Activated B cell treated with CpG ODN at 0.5 μM for 24 hours (primary cell): ENCODE measurements around the gene MARS1. TPM values are rescaled to one million over a fixed set of nuclear protein-coding genes. Genes with fewer than 3 reads are reported as not detected.

Experiments
- ATAC-seq: fragments of 200-7000 bp; cut with Tn5 transposase; one replicate; pipeline ENCODE4 v1.10.0; 2021; ENCODE audit warnings: low read depth, mild to moderate bottlenecking, moderate library complexity
- CTCF ChIA-PET: fragments of 350-600 bp; sonication (Branson Sonifier 250); formaldehyde crosslinking; loops from one replicate; lab custom pipeline; 2021; ENCODE audit warnings: antibody characterized with exemption; lab: Charles Lee
- POLR2A ChIA-PET: fragments of 350-600 bp; sonication (Branson Sonifier 250); formaldehyde crosslinking; loops from one replicate; lab custom pipeline; 2021; ENCODE audit warnings: antibody characterized with exemption; lab: Charles Lee
- DNase-seq: peaks from one replicate; pipeline ENCODE4 v3.0.0; 2022
- H3K27ac Mint-ChIP-seq: one replicate; pipeline ENCODE4 v1.8.0; 2020; ENCODE audit warnings: mixed read lengths
- H3K27me3 Mint-ChIP-seq: one replicate; pipeline ENCODE4 v1.8.0; 2021; ENCODE audit warnings: mixed read lengths
- H3K36me3 Mint-ChIP-seq: one replicate; pipeline ENCODE4 v1.8.0; 2021; ENCODE audit warnings: low read depth, mixed read lengths
- H3K4me1 Mint-ChIP-seq: one replicate; pipeline ENCODE4 v1.8.0; 2021; ENCODE audit warnings: mixed read lengths
- H3K4me3 Mint-ChIP-seq: one replicate; pipeline ENCODE4 v1.8.0; 2020; ENCODE audit warnings: mild to moderate bottlenecking, mixed read lengths
- H3K9me3 Mint-ChIP-seq: one replicate; pipeline ENCODE4 v1.8.0; 2020; ENCODE audit warnings: mixed read lengths
- CTCF ChIP-seq: fragments of 200-600 bp; IDR thresholded peaks from one replicate; pipeline ENCODE4 v1.8.0; 2022; ENCODE audit warnings: antibody characterized with exemption, mild to moderate bottlenecking
- intact Hi-C: fragments of 100-400 bp; cut with micrococcal nuclease; formaldehyde crosslinking; loops from one replicate; pipeline ENCODE4 v1.15.1; 2024
- total RNA-seq: library from RNA; stranded (reverse); gene quantifications from 2 replicates; pipeline ENCODE4 v1.2.3, GENCODE V29; 2022

Gene MARS1
- total RNA-seq, 1 donor from 2014 or later, result 425 TPM

GRCh38 chr12:57539134-57539768 is 51.4 kb downstream of the MARS1 start:
- intact Hi-C loops, result no loop called here
- Mint-ChIP-seq H3K9me3 (no peaks in the 10 kb centered on the region), H3K4me1 (peaks cover 8% of the 10 kb centered on the region), H3K27me3 (no peaks in the 10 kb centered on the region), H3K27ac (no peak overlapping the region), H3K36me3 (peaks cover 67% of the 10 kb centered on the region), H3K4me3 (no peak overlapping the region)
- POLR2A ChIA-PET, result interaction anchor here (0.6 kb wide), 1 partner anchor 34 kb away, joined by 4 read pairs; no protein-coding TSS in a partner anchor
- no peak for ATAC-seq
- no peak for DNase-seq
- no peak for TF ChIP-seq CTCF
- CTCF ChIA-PET, result no interaction called here

GRCh38 chr12:57541001-57541400 is 53.1 kb downstream of the MARS1 start:
- Mint-ChIP-seq H3K4me1 (peaks cover 15% of the 10 kb centered on the region), H3K9me3 (no peaks in the 10 kb centered on the region), H3K36me3 (peaks cover 58% of the 10 kb centered on the region), H3K27me3 (no peaks in the 10 kb centered on the region), H3K27ac (no peak overlapping the region), H3K4me3 (no peak overlapping the region)
- ChIA-PET CTCF (no interaction called here), POLR2A (no interaction called here)
- intact Hi-C loops, result no loop called here
- no peak for DNase-seq
- no peak for ATAC-seq
- no peak for TF ChIP-seq CTCF

GRCh38 chr12:57541717-57542116 is 53.8 kb downstream of the MARS1 start:
- DNase-seq, result no peak
- Mint-ChIP-seq H3K36me3 (peaks cover 57% of the 10 kb centered on the region), H3K4me3 (no peak overlapping the region), H3K27me3 (no peaks in the 10 kb centered on the region), H3K4me1 (peaks cover 21% of the 10 kb centered on the region), H3K9me3 (no peaks in the 10 kb centered on the region), H3K27ac (no peak overlapping the region)
- intact Hi-C loops, result no loop called here
- ATAC-seq, result no peak
- no peak for TF ChIP-seq CTCF
- POLR2A ChIA-PET, result no interaction called here
- CTCF ChIA-PET, result no interaction called here

DNA sequence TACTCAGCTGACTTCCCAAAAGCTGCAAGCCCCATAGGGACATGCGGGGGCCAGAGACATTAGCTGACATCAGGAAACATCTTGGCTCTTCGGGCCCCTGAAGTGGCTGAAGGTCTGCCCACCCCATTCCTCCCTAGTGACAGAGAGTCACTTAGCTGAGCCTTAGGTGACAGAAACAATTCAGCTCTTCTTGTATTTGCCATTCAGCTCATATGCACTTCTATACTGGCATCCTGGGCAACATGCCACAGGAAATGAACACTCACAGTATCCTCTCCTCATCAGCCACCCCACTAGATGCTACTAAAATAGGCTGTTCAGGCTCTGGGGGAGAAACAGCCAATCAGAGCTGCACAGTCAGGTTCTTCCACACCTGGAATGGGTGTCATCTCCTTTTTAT is 55.7 kb downstream of the MARS1 start:
- H3K27me3 Mint-ChIP-seq, result peaks cover under 1% of the 10 kb centered on the region

More for the DNA sequence above, 55.7 kb downstream of the MARS1 start:
- Mint-ChIP-seq H3K27ac (no peak overlapping the region), H3K4me1 (peaks cover 30% of the 10 kb centered on the region), H3K9me3 (no peaks in the 10 kb centered on the region), H3K36me3 (peaks cover 46% of the 10 kb centered on the region), H3K4me3 (no peak overlapping the region)
- CTCF ChIA-PET, result no interaction called here
- POLR2A ChIA-PET, result no interaction called here
- no peak for TF ChIP-seq CTCF
- intact Hi-C loops, result no loop called here
- ATAC-seq (no peak), DNase-seq (no peak)
